Measurements from ENCODE around the gene PODNL1. TPM values are rescaled to one million over a fixed set of nuclear protein-coding genes. Genes with fewer than 3 reads are reported as not detected.

The PODNL1 gene
- polyA plus RNA-seq, 1 experiment = 2.8 TPM

DNA sequence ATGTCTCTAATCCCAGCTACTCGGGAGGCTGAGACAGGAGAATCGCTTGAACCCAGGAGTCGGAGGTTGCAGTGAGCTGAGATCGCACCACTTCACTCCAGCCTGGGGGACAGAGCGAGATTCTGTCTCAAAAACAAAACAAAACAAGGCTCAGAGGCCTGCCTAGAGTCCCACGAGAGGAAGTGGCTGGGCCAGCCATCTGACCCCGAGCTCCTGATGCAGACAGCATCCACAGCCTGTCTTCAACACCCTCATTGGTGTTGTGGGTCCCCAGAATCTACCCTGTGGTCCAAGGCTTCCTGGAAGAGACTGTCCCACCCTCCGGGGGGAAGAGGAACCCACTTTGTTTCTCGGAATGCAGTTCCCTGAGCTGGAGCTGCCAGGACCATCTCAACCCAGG, 43.2 kb upstream of the PODNL1 start:
- no peaks in the 10 kb centered on the region for H3K27me3 ChIP-seq (ENCODE audit: control insufficient read depth, insufficient read depth, low read length)
- DNase-seq (ENCODE audit: low read depth, low spot score) = no peak
- H3K9me3 ChIP-seq (ENCODE audit: control insufficient read depth, insufficient read depth, low read length) = no peaks in the 10 kb centered on the region
- no peak overlapping the region for H3K27ac ChIP-seq (ENCODE audit: low read depth, low read length)
- POLR2A ChIA-PET = no interaction called here
- CTCF ChIA-PET = no interaction called here
- TF ChIP-seq, protein P1, sequence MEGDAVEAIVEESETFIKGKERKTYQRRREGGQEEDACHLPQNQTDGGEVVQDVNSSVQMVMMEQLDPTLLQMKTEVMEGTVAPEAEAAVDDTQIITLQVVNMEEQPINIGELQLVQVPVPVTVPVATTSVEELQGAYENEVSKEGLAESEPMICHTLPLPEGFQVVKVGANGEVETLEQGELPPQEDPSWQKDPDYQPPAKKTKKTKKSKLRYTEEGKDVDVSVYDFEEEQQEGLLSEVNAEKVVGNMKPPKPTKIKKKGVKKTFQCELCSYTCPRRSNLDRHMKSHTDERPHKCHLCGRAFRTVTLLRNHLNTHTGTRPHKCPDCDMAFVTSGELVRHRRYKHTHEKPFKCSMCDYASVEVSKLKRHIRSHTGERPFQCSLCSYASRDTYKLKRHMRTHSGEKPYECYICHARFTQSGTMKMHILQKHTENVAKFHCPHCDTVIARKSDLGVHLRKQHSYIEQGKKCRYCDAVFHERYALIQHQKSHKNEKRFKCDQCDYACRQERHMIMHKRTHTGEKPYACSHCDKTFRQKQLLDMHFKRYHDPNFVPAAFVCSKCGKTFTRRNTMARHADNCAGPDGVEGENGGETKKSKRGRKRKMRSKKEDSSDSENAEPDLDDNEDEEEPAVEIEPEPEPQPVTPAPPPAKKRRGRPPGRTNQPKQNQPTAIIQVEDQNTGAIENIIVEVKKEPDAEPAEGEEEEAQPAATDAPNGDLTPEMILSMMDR (IDR thresholded peaks at IDR 0.05; ENCODE audit: low read depth, low read length) = no peak
- H3K4me3 ChIP-seq (ENCODE audit: low read depth, low read length) = no peak overlapping the region

DNA sequence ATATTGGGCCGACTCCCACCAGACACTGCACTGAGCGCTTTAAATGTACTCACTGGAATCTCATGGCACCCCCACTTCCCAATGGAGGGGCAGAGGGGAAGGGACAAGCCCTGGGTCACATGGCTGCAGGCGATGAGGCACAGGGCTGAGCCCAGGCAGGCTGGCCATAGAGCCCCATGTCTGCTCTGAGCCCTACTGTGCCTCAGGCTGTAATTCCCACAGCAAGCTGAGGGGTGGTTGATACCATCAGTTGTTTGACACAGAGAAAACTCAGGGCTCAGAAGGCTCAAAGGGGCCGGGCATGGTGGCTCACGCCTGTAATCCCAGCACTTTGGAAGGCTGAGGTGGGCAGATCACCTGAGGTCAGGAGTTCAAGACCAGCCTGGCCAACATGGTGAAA, 42.8 kb upstream of the PODNL1 start:
- CTCF ChIA-PET = no interaction called here
- TF ChIP-seq, protein P1 (IDR thresholded peaks at IDR 0.05; ENCODE audit: low read depth, low read length) = no peak
- POLR2A ChIA-PET = no interaction called here
- no peak for DNase-seq (ENCODE audit: low read depth, low spot score)
- Histone ChIP-seq H3K9me3 (ENCODE audit: control insufficient read depth, insufficient read depth, low read length) (no peaks in the 10 kb centered on the region), H3K4me3 (ENCODE audit: low read depth, low read length) (no peak overlapping the region), H3K27ac (ENCODE audit: low read depth, low read length) (no peak overlapping the region), H3K27me3 (ENCODE audit: control insufficient read depth, insufficient read depth, low read length) (no peaks in the 10 kb centered on the region)

DNA sequence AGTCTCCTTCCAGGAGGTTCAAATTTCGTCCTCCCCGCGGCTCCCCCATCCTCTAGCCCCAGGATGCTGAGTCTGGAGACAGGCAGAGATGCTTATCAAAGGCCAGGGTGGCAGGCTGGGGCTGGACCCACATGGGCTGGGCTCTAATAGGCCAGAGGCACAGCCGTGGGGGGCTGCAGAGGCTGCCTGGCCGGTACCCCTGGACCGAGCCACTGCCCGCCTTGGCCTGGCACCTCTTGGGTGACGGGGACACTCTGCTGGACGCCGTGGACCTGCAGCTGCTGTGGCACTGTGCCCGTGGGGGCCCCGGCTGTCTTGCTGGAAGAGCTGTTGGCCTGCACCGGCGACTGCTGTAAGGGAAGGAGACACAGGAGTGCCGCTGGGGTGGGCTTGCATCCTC, 42.1 kb upstream of the PODNL1 start:
- Histone ChIP-seq H3K9me3 (ENCODE audit: control insufficient read depth, insufficient read depth, low read length) (no peaks in the 10 kb centered on the region), H3K4me3 (ENCODE audit: low read depth, low read length) (no peak overlapping the region), H3K27ac (ENCODE audit: low read depth, low read length) (no peak overlapping the region), H3K27me3 (ENCODE audit: control insufficient read depth, insufficient read depth, low read length) (no peaks in the 10 kb centered on the region)
- ChIA-PET CTCF (no interaction called here), POLR2A (no interaction called here)
- TF ChIP-seq, protein P1 (IDR thresholded peaks at IDR 0.05; ENCODE audit: low read depth, low read length) = no peak
- DNase-seq (ENCODE audit: low read depth, low spot score) = no peak

DNA sequence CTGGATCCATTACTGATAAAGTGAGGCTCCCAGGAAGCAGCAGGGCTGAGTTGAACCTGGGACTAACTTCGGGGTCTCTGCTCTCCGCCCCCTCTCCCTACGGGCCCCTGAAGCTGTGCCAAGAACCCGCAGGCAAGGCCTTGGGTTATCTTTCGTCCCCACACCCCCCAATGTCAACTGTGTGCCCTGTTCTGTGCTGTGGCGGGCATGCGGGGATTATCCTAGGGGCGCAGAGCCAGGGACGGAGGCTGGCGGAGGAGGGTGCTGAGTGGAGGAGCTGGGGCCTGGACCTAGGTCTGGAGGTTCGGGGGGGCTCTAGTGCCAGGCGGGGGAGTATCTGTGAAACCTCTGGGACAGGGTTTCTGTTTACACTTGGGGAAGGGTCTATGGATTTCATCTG, 41.5 kb upstream of the PODNL1 start:
- ChIA-PET POLR2A (no interaction called here), CTCF (no interaction called here)
- H3K27ac ChIP-seq (ENCODE audit: low read depth, low read length) = no peak overlapping the region
- no peak overlapping the region for H3K4me3 ChIP-seq (ENCODE audit: low read depth, low read length)
- H3K9me3 ChIP-seq (ENCODE audit: control insufficient read depth, insufficient read depth, low read length) = no peaks in the 10 kb centered on the region
- TF ChIP-seq, protein P1 (IDR thresholded peaks at IDR 0.05; ENCODE audit: low read depth, low read length) = no peak
- DNase-seq (ENCODE audit: low read depth, low spot score) = no peak
- no peaks in the 10 kb centered on the region for H3K27me3 ChIP-seq (ENCODE audit: control insufficient read depth, insufficient read depth, low read length)

DNA sequence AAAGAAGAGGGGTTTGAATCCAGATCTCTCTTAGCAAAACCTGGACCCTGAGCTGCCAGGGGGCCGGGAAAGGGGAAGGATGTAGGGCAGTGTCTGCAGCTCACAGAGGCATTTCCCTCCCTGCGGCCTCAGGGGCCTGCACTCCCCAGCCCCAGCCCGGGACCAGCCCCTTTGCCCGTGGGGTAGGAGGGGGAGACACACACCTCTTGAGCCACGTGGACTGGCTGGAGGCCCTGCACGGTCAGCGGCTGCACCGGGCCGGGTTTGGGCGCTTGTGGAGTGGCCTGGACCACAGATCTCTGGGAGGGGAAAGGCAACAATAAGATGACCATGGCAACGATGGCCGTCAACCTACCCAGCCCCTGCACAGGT, 41.0 kb upstream of the PODNL1 start:
- Histone ChIP-seq H3K27ac (ENCODE audit: low read depth, low read length) (no peak overlapping the region), H3K27me3 (ENCODE audit: control insufficient read depth, insufficient read depth, low read length) (no peaks in the 10 kb centered on the region), H3K4me3 (ENCODE audit: low read depth, low read length) (no peak overlapping the region), H3K9me3 (ENCODE audit: control insufficient read depth, insufficient read depth, low read length) (no peaks in the 10 kb centered on the region)
- no peak for DNase-seq (ENCODE audit: low read depth, low spot score)
- TF ChIP-seq, protein P1 (IDR thresholded peaks at IDR 0.05; ENCODE audit: low read depth, low read length) = no peak
- POLR2A ChIA-PET = no interaction called here
- CTCF ChIA-PET = no interaction called here

All from AG04450 (cell line).